Astrocyte (in vitro differentiated cells and primary cell): ENCODE measurements around the gene SEC24D.

Experiments used
- EZH2 ChIP-seq: IDR thresholded peaks from 2 replicates; pipeline ENCODE4 v1.6.1; 2012; ENCODE audit warnings: mild to moderate bottlenecking, low read length, inconsistent platforms; ENCODE audit not compliant: insufficient read depth
- TF ChIP-seq, protein P1 (sequence below): IDR thresholded peaks from 2 replicates; pipeline ENCODE4 v1.5.1; 2011; ENCODE audit warnings: low read depth, mild to moderate bottlenecking, inconsistent platforms, low read length, moderate library complexity; ENCODE audit not compliant: insufficient read depth

- TF ChIP-seq, protein P1, sequence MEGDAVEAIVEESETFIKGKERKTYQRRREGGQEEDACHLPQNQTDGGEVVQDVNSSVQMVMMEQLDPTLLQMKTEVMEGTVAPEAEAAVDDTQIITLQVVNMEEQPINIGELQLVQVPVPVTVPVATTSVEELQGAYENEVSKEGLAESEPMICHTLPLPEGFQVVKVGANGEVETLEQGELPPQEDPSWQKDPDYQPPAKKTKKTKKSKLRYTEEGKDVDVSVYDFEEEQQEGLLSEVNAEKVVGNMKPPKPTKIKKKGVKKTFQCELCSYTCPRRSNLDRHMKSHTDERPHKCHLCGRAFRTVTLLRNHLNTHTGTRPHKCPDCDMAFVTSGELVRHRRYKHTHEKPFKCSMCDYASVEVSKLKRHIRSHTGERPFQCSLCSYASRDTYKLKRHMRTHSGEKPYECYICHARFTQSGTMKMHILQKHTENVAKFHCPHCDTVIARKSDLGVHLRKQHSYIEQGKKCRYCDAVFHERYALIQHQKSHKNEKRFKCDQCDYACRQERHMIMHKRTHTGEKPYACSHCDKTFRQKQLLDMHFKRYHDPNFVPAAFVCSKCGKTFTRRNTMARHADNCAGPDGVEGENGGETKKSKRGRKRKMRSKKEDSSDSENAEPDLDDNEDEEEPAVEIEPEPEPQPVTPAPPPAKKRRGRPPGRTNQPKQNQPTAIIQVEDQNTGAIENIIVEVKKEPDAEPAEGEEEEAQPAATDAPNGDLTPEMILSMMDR, result no peak
- TF ChIP-seq EZH2, result no peak
Measured at GRCh38 chr4:118703118-118703517, 132.8 kb downstream of the SEC24D start.
